Measurements from ENCODE around the gene TSPEAR. TPM values are rescaled to one million over a fixed set of nuclear protein-coding genes. Genes with fewer than 3 reads are reported as not detected.

Gene TSPEAR
- total RNA-seq, 4 donors from 2014 or later = 0.21 to 1.3 (median 0.69) TPM

- Histone ChIP-seq H3K4me1 (peaks cover 0 to 5% of the 10 kb centered on the region in 2 donors), H3K9me3 (no peaks in the 10 kb centered on the region), H3K4me3 (replicated peaks in 1 of 3) (no peak overlapping the region), H3K27ac (no peak overlapping the region), H3K27me3 (no peaks in the 10 kb centered on the region), H3K36me3 (no peaks in the 10 kb centered on the region)
- WGBS, 2 donors = 89 to 91% methylated on average over 5 of the region's 5 CpGs
- DNase-seq = no peak
- intact Hi-C loops (cut with DNase I) = no loop called here
- no peak for TF ChIP-seq CTCF (IDR thresholded peaks at IDR 0.05)
- no peak for TF ChIP-seq POLR2A (IDR thresholded peaks at IDR 0.05)
Measured at GRCh38 chr21:44478801-44479167, 232.6 kb downstream of the TSPEAR start.

GRCh38 chr21:44478124-44478800 lies 233.1 kb downstream of the TSPEAR start:
- WGBS, 2 donors = 76 to 79% methylated on average over 15 to 16 of the region's 16 CpGs
- intact Hi-C loops (cut with DNase I) = no loop called here
- Histone ChIP-seq H3K9me3 (no peaks in the 10 kb centered on the region), H3K4me3 (replicated peaks in 1 of 3) (no peak overlapping the region), H3K27ac (no peak overlapping the region), H3K36me3 (no peaks in the 10 kb centered on the region), H3K4me1 (peaks cover 0 to 5% of the 10 kb centered on the region in 2 donors), H3K27me3 (no peaks in the 10 kb centered on the region)
- no peak for TF ChIP-seq CTCF (IDR thresholded peaks at IDR 0.05)
- no peak for TF ChIP-seq POLR2A (IDR thresholded peaks at IDR 0.05)
- DNase-seq = no peak

- Histone ChIP-seq H3K36me3 (no peaks in the 10 kb centered on the region), H3K4me1 (peaks cover 0 to 5% of the 10 kb centered on the region in 2 donors), H3K27ac (no peak overlapping the region), H3K4me3 (replicated peaks in 1 of 3) (no peak overlapping the region), H3K9me3 (no peaks in the 10 kb centered on the region), H3K27me3 (no peaks in the 10 kb centered on the region)
- TF ChIP-seq POLR2A (IDR thresholded peaks at IDR 0.05) (no peak), CTCF (IDR thresholded peaks at IDR 0.05) (no peak)
- intact Hi-C loops (cut with DNase I) = no loop called here
- DNase-seq = no peak
- 57 to 72% methylated on average over 7 of the region's 7 CpGs for WGBS, 2 donors
Measured at GRCh38 chr21:44477712-44478111, 233.7 kb downstream of the TSPEAR start.

- H3K9me3 ChIP-seq = no peaks in the 10 kb centered on the region
- H3K4me3 ChIP-seq (replicated peaks in 1 of 3) = no peak overlapping the region
- WGBS, 2 donors = 81 to 90% methylated on average over 8 of the region's 8 CpGs
- H3K4me1 ChIP-seq = peaks cover 0 to 5% of the 10 kb centered on the region in 2 donors
- no peak for TF ChIP-seq CTCF (IDR thresholded peaks at IDR 0.05)
- no peak for TF ChIP-seq POLR2A (IDR thresholded peaks at IDR 0.05)
- no peak overlapping the region for H3K27ac ChIP-seq
- no peaks in the 10 kb centered on the region for H3K27me3 ChIP-seq
- no peaks in the 10 kb centered on the region for H3K36me3 ChIP-seq
- intact Hi-C loops (cut with DNase I) = no loop called here
- DNase-seq = no peak
Measured at GRCh38 chr21:44477131-44477530, 234.2 kb downstream of the TSPEAR start.

GRCh38 chr21:44475266-44475845 lies 236.0 kb downstream of the TSPEAR start:
- no peak overlapping the region for H3K4me3 ChIP-seq (replicated peaks in 1 of 3)
- no peaks in the 10 kb centered on the region for H3K27me3 ChIP-seq
- intact Hi-C loops (cut with DNase I) = no loop called here
- TF ChIP-seq POLR2A (IDR thresholded peaks at IDR 0.05) (no peak), CTCF (IDR thresholded peaks at IDR 0.05) (no peak)
- H3K27ac ChIP-seq = peak overlapping the region in 1 of 3 donors; percentile 25
- H3K9me3 ChIP-seq = no peaks in the 10 kb centered on the region
- WGBS, 2 donors = 40 to 56% methylated on average over 17 of the region's 17 CpGs
- peak; percentile 62 to 75 for DNase-seq
- peaks cover 0 to 5% of the 10 kb centered on the region in 2 donors for H3K4me1 ChIP-seq
- H3K36me3 ChIP-seq = no peaks in the 10 kb centered on the region

All from thyroid gland (tissue), 4 donors.